GM21447 (cell line): Measurements from ENCODE around the gene CDC42SE2.
A peak's percentile ranks its signal among the peaks of the same experiment; 100 is the strongest.
"Not testable (repeated sequence)": the region's sequence is repeated elsewhere in the genome, so short reads cannot be mapped to it uniquely, and the experiment has no call there.

ENCODE experiments used
- ATAC-seq: cut with Tn5 transposase; IDR thresholded peaks from one replicate; pipeline ENCODE4 v1.9.1; 2021; ENCODE audit not compliant: unreplicated experiment

Gene CDC42SE2

GRCh38 chr5:131250751-131251475 is 12.9 kb upstream of the CDC42SE2 start:
- ATAC-seq: no peak

DNA sequence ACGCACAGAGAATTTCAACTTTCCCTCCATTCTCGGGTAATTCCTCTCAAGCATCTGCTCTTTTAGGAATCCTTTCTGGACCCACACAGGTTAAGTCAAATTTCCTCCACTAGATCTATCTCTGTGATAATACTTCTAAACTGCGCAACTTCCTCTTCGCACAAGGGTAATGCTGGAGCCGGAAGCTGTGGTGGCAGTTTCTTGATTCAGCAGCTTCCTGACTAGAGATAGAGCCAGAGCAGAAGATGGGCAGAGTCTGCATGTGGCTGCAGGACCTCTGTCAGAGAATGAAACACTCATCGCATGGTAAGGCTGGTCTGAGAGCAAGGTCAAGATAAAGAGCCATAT is 11.1 kb upstream of the CDC42SE2 start:
- peak; percentile 82 for ATAC-seq

GRCh38 chr5:131254025-131254424 is 9.8 kb upstream of the CDC42SE2 start:
- not testable (repeated sequence) for ATAC-seq

GRCh38 chr5:131254741-131255140 is 9.1 kb upstream of the CDC42SE2 start:
- no peak for ATAC-seq

DNA sequence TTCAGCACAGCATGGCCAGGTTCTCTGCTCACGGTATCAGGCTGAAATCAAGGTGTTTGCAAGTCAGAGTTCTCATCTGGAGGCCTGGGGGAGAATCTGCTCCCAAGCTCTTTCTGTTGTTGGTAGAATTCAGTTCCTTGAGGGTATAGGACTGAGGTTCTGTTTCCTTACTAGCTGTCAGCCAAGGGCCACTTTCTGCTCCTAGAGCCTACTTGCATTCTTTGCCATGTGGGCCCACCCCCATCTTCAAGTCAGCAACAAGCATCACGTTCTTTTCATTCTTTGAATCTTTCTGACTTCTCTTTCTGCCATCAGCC is 7.4 kb upstream of the CDC42SE2 start:
- ATAC-seq: no peak

DNA sequence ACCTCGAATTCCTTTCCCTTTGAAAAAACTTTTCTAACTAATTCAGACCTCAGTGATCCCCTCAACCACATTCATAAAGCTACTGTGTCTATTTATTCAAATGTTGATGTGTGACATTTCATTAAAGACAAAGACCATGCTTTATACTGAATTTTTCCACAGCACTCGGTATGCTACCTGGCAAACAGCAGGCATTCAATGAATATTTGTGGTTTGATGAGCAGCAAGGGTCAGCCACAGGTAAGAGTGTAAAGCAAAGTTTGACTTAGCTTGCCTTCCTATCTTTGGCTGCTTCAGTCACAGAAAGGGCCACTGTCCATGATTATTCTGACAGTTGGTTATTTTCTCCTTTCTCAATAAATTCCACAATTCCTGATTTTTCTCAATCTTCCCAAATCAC is 5.1 kb upstream of the CDC42SE2 start:
- ATAC-seq: no peak

GRCh38 chr5:131259326-131259725 is 4.5 kb upstream of the CDC42SE2 start:
- ATAC-seq: no peak

GRCh38 chr5:131260895-131261294 is 3.0 kb upstream of the CDC42SE2 start:
- no peak for ATAC-seq

DNA sequence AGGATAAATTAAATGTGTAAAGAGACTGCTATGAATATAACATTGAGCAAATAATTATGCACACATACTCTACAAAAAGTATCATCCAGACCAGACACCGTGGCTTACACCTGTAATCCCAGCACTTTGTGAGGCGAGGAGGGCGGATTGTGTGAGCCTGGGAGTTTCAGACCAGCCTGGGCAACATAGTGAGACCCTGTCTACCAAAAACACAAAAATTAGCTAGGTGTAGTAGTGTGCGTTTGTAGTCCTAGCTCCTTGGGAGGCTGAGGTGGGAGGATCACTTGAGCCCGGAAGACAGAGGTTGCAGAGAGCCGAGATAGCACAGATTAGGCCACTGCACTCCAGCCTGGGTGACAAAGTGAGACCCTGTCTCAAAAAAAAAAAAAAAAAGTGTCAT is 2.4 kb upstream of the CDC42SE2 start:
- ATAC-seq: no peak

- ATAC-seq: peak; percentile 18
Observed at GRCh38 chr5:131262953-131263541, 806 bp upstream of the CDC42SE2 start.

- peak; percentile 7 for ATAC-seq
Observed at GRCh38 chr5:131264451-131265099, 722 bp downstream of the CDC42SE2 start.

GRCh38 chr5:131265311-131265803 is 1.5 kb downstream of the CDC42SE2 start:
- ATAC-seq: peak; percentile 38

DNA sequence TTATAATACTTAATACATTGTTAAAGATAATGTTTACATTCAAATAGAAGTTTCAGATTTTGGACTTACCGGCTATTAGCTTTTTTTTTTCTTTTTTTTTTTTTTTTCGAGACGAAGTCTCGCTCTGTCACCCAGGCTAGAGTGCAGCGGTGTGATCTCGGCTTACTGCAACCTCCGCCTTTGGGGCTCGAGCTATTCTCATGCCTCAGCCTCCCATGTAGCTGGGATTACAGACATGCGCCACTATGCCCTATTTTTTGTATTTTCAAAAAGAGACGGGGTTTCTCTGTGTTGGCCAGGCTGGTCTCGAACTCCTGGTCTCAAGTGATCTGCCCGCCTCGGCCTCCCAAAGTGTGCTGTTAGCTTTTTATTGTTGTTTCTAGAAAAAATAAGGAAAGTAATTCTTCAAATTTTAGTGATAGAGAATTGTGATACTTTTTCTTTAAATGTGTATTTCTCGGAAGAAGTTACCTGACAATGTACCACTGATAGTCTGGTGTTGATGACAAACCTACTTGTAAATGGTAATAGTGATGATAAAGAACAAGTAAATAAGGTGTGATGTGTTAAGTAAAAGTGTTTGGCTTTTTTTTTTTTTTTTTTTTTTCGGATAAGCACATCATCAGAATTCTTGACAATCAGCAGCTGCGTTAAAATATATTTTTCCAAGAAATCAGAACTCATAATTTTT is 2.7 kb downstream of the CDC42SE2 start:
- no peak for ATAC-seq

DNA sequence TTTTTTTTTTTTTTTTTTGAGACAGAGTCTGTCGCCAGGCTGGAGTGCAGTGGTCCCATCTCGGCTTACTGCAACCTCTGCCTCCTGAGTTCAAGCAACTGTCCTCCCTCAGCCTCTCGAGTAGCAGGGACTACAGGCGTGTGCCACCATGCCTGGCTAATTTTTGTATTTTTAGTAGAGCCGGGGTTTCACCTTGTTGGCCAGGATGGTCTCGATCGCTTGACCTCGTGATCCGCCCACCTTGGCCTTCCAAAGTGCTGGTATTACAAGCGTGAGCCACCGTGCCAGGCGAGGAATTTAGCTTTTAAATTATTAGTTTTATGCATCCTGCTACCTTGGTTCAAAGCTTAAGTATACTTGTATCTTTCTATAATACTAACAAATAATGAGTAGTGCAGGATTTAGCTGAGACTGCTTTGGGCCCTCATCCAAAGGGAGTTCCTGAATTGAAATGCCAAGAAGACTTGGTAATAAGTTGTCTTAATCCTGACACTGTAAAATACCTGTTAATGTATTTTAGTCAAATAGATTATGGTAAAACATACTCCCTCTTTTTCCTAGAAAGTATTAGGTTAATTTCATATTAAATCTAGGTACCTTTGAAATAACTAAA is 5.0 kb downstream of the CDC42SE2 start:
- no peak for ATAC-seq

DNA sequence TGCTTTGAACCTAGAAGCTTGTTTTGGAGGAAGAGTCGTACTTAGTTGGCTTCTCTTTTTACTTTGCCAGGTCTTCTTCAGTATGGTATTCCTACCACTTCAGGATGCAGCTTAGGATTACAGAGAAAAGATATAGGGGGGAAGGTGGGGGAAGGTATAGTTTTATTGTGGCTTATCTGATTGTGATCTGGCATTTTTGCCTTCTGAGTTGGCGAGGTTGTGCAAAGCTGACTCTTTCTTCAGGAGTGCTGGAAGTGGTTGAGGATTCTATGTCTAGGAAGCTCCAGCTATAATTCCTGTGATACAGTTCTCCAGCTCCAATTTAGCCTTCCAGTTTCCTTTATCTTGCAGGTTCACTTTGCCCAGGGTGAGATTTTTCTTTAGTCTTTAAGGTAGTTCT is 7.0 kb downstream of the CDC42SE2 start:
- no peak for ATAC-seq

- ATAC-seq: not testable (repeated sequence)
Observed at GRCh38 chr5:131271888-131272287, 8.0 kb downstream of the CDC42SE2 start.

GRCh38 chr5:131272307-131272706 is 8.5 kb downstream of the CDC42SE2 start:
- no peak for ATAC-seq

DNA sequence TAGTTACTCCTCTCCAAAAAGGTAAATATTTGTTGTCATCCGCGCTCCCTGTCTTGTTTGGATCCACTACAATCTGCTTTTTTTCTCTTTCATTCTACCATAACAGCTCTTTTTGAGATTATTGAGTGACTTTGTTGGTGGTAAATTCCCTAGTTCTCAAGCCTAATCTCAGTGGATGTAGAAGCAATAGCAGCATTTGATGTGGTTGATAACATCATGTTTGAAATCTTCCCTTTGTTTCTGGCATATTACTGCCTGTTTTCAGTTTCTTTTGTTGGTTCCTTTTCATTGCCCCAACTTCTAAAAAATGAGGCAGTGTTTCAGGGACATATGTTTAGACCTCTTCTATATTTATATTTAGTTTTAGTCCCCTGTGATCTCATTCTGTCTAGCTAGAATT is 8.9 kb downstream of the CDC42SE2 start:
- ATAC-seq: no peak

DNA sequence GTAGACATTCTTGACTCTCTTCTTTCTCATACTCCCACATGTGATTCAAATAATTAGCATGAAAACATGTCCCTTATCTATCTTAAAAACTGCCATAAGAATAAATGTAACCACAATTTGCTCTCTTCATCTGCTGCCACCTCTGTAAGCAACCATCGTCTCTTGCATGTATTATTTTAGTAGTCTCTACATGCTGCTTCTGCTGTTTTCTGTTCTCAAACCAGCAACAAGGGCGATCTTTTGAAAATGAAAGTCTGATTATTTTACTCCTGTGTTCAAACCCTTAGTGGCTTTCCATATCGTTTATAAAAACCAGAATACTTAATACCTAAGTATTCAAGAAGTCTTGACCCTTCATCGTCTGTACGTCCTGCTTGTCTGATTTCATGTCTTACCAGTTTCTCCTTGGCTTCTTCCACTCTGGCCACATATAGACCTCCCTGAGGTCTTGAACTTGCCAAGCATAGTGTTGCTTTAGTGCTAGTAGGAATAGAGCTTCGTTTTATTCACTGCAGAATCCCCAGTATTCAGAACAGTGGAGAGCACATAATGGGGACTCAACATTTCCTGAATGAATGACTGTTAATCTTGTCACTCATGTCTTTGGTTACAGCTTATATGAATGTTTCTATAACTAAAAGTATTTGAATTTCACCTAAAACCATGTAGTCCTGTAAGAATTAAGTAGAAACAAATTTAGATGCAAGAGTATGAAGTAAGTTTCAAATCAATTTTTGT is 10.6 kb downstream of the CDC42SE2 start:
- ATAC-seq: no peak

GRCh38 chr5:131276072-131276471 is 12.2 kb downstream of the CDC42SE2 start:
- no peak for ATAC-seq

DNA sequence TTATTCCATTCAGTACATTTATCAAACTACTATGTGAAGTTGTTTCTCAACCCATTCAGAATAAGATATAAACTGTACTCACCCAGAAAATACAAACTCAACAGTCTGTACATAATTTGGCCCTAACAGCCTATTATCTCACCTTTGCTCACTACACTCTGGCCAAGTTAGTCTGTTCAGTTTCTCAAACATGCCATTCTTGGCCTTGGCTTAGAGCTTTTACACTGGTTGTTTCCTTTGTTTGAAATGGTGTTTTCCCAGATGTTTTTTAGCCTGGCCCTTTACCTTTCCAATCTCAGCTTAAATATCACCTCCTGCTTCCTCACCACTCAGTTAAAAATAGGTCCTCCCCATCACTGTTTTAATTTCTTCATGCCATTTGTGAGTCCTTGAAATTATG is 13.6 kb downstream of the CDC42SE2 start:
- ATAC-seq: no peak
